Activated CD8-positive, alpha-beta memory T cell treated with anti-CD3 and anti-CD28 coated beads for 48 hours (primary cell): ENCODE data around the gene JPH4.
"Not testable (repeated sequence)": the region's sequence is repeated elsewhere in the genome, so short reads cannot be mapped to it uniquely, and the experiment has no call there.

Experiments used
- DNase-seq, 3 experiments: peaks; one replicate each; pipeline ENCODE4 v3.0.0-alpha.2; 2020; ENCODE audit warnings: low read depth in 2 of 3, low spot score in 2 of 3

The JPH4 gene

DNA sequence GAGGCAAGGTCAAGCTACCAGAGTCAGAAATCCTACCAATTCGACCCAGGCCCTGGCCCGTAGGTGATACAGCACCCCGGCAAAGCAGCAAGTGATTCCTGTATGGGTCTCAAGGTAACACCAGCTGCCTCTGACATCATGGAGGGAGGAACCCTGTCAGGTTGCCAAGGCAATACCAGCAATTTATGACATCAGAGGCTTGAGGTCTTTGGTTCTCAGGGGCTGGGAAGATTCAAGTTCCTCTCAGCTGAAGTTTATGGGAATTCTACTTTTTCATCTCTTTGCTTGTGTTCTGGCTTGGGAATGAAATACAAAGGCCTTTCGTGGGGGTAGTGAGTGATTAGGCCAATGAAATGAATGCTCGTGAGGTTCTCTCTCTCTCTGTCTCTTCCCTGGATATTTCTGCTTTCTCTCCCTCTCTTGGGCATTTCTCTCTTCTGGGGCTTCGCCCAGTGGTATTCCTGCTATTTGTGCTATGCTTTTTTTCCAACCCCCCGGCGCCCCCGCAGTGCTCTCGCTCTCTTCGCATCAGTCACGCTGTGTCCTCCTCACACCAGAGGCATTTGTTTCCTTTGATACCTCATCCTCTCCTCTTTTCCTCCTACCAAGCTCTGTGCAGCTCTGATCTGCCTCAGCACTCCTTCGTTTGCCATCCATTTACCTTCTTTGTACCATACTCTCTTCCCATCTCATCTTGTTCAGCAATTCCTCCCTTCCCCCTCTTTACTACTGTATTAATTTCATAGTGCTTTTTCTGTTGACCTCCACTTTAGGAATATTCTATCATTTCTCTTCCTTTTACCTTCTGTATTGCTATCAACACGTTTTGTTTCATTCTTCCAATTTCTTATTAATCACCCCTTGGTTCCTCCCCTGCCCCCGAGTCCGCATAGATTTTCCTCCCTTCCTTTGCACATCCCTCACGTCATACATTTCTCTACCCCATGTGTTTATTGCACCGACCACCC lies 30.0 kb downstream of the JPH4 start:
- no peak for DNase-seq

DNA sequence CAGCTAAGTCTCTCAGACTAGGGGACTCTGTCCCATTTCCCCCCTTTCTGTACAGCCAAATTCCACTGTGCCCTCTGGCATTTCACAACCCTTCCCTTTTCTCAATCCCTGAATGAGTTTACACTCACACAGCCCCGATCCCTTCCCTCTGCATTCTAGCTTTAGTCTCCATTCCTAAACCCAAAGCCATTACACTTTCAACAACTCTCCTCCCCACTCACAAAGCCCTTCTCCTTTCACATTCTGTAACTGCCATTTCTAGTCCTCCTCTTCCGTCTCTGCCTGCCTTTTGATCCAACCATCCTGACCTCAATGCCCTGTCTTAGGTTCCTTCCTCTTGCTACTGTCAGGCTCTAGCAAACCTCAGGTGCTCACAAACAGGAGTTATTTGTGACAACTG lies 30.7 kb downstream of the JPH4 start:
- DNase-seq: no peak

DNA sequence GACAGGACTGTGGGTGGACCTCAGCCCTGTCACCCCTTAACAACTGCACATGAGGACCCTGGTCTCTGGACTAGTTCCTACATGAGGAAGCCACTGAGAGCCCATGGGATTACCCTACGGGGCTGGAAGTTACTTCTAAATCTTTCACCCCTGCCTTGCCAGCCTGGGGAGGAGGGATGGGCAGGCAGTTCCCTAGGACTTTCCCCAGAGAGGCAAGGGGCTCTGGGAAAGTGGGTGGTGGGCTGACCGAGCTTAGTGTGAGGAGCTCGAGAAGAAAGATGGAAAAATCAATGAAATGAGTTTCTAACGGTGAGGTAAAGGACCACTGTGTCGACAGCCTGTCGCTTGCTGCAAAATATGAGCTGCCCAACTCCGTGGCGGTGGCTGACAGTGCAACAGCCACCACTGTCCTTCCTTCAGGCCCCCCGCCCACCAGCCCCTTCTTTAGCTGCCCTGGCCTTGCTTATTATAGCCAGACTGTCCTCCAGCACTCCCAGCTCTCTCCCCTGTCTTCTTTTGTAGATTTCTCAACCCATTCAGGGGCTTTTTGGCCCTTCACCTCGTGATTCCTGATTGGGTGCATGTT lies 32.0 kb downstream of the JPH4 start:
- DNase-seq: no peak

DNA sequence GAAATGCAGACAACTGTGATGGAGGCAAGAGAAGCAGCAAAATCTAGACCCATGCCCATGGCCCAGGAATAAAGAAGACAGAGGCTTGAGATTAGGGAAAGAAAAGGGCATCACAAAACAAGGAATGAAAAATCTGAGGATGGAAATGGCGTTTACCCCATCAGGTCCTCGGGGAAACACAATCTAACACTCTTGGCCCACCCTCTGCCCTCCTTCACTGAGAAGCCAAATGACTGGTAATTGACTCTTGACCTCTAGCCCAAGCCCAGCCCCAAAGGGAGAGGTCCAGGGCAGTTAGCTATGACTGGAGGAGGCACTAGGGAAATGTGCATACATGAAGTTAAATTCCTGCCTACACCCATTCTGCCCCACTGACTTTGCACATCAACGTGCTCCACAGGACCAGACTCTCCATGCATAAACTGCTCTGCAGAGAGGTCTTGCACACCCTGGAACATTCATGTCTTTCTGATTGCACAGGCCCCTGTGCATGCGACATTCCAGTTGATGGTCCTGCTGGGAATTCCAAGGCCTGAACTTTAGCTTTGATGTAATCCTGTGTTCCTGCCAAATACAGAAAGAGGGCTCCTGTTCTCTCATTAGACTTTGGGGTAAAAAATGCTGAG lies 32.7 kb downstream of the JPH4 start:
- DNase-seq: no peak

DNA sequence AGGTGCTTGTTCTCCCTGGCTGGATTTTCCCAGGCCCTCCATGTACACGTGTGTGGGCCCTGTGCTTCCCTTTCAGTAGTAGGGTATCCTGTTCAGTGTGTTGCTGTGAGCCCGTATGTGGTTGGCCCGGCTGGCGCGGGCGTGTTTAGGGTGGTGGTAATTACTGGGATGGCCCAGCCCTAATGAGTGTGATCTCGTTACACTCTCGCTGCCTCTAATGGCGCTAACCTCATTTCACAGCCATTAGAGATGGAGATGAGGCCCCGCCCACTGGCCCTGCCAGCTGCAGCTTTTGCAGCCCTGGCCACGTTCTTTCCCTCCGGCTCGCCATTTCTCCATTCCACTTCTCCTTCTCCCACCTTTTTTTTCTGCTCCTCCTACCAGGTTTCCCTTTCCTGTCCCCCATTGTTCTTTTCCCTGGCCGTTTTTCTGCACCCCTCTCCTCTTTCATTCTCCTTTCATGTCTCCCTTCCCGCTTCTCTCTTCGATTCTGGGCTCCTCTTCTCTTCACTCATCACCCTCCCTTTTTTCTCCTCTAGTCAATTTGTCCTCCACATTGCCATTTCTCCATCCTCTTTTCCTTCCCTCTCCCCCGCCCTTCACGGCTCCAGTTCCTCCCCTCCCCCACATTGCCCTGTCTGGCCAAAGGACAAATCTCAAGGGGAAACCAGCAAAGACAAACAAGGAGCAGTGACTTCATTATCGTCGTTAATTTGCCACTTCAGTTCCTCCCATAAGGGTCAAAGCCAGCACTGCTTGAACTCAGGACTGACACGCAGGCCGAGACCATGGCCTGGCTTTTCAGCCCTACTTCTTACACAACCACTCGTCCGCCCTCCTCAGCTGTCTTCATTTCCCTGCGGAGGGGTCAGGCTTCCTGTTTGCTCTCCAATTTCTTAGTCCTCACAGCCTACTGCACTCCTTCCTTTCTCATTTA lies 33.8 kb downstream of the JPH4 start:
- no peak for DNase-seq

DNA sequence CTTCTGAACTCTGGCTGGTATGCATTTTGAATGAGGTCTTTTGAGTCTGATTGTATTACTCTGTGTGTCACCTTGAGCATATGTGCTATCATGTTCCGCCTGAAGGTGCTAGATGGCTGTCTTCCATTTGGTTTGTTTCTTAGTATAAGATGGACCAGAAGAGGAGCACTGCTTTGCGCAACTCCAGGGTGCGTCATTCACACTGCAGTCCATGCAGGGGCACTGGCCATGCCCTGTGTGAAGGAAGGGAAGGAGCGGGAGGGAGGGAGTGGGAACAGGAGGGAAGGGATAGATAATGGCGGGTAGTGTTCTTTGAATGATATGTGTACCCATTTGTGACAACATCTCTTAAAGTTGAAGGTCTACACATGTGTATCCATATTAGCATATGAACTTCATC lies 35.2 kb downstream of the JPH4 start:
- no peak for DNase-seq

DNA sequence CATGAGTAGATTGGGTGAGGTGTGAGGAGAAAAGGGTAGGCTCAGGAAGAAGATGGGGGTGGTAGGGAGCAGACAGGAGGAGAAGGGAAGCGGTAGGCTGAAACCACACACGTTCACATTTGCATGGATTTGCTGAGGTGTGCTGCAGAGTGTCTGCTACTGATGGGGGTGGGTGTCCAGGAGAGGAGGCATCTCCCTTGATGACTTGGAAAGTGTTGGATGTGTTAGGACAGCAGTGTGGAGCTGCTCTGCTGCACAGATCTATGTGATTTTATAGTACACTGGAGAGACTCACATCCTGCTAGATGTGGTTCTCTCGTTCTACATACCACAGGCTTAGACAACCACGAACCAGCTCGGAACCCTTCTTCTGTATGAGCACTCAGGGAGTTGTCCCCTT lies 36.3 kb downstream of the JPH4 start:
- DNase-seq: no peak

DNA sequence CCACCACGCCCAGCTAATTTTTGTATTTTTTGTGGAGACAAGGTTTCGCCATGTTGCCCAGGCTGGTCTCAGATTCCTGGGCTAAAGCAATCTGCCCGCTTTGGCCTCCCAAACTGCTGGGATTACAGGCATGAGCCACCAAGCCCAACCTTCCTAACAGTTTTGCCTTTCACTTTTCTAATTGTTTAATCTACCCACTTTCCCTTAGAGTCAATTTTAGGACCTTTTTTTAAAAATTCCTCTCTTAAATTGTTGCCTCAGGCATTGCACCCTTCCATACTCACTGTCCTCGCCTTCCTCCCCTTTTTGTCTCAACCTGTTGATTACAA lies 38.5 kb downstream of the JPH4 start:
- DNase-seq: no peak

DNA sequence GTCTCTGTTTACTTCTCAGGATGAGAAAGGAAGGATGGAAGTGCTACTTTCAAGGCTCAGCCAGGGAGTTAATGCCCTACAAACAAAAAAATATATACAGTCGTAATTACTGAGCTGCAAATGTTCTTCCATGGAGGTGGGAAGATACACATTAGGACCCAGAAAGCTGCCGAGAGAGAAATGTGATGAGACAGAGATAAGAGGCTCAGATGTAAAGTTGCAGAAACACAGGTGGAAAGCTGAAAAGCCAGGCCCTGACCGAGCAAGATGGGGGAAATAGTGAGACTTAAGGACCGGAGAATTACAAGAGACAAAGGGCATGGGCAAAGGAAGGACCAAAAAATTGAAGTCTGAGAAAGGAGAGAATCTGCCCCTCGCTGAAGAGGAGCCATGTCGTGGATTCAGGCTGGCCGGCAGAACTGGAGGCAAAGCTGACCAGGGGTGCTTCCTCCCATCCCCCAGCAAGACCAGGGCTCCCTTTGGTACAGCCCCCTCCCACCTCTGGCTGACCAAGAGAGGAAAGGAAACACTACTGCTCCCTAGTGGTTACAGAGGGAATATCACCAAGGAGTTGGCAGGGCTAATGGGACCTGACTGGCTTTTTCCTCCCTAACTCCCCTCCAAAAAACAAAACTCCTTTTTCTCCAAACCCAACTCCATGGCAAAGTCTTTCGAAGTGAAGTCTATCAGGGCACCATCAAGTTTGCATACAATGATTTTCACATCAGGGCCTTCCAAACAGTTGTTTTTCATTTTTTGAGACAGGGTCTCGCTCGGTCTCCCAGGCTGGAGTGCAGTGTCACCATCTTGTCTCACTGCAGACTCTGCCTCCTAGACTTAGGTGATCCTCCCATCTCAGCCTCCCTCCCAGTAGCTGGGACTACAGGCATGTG lies 39.1 kb downstream of the JPH4 start:
- DNase-seq: no peak

DNA sequence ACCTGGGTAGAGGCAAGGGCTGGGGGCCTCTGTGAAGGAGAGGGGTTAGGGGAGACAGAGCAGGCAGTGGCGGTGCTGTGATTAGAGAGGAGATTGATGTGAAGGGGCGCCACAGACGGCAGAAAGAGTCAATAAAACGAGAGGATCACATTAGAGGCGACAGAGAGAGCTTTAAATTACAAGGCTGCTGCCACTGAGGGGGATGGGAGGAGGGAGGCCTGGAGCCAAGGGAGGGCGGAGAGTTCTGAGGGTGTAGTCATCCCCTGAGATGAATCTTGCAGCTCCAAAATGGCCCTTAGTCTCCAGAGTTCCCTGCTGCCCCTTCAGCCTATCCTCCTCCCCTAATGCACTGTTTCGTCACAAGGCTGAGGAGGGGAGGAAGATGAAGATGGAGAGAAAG lies 39.8 kb downstream of the JPH4 start:
- no peak for DNase-seq

DNA sequence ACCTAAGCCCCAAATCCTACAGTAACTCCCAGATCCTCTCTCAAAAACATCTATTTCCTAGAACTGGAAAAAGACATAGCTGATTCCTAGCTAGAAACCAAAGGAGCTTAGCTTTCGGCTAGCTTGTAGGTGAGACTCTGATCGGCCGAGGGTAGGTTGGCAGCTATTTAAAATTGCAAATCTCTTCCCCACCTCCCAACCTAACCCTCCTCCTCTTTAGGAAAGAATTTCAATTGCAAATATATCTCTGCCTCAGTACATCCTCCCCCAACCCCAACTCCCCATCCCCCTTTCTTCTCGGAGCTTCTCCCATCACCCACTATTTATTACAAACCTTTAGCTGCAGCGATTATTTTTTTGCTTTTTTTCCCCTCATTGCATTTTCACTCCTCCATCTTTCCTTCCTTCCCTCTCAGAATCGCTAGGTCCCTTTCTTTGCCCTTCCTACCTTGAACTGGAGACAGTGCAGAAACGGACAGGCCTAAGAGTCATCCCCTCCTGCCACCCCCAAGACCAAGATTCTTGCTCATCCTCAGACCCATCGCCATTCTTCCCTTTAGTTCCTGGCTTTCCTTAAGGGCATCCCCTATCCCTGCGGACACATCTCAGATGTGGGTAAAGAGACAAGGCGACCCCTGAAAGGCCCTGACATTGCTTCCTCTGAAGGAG lies 40.4 kb downstream of the JPH4 start:
- DNase-seq: no peak

DNA sequence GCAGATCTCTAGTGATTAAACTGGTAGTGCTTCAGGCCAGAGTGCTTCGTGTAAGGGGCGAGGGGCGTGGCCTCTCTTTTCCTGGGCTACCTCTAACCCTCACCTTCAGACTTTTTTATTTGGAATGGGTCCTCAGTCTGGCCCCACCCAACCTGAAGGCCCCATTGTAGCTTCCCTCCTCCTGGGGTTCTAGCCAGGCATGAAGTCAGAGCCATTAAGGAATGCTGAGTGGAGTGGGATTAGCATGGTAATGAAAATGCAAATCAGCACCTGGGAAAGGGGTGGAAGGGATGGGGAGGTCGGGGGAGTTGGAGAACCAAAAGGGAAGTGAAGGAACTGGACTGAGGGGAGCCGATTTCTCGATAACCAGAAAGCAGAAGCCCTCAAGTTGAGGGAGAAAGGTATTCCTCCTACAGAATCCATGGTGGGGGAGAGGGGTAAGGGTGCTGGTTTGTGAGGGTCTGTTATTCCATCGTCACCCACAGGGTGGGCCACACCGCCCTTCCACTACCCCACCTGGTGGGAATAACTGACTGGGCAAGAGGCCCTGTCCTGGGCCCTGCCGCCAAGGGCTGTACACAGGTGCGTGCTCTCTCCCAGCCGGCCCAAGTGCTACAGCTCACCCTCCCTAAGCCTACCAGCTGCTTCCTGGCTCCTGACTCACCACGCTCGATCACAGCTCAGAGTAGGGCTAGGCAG lies 41.1 kb downstream of the JPH4 start:
- DNase-seq: no peak

DNA sequence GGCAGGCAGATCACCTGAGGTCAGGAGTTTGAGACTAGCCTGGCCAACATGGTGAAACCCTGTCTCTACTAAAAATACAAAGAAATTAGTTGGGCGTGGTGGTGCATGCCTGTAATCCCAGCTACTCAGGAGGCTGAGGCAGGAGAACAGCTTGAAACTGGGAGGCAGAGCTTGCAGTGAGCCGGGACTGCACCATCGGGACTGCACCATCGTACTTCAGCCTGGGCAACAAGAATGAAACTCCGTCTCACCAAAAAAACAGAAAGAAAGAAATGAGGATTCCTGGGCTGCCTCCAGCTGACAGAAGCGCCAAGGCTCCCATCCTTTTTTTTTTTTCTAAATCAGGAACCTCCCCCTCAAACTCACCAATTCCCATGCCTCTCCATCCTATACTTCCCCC lies 41.7 kb downstream of the JPH4 start:
- DNase-seq: not testable (repeated sequence)

DNA sequence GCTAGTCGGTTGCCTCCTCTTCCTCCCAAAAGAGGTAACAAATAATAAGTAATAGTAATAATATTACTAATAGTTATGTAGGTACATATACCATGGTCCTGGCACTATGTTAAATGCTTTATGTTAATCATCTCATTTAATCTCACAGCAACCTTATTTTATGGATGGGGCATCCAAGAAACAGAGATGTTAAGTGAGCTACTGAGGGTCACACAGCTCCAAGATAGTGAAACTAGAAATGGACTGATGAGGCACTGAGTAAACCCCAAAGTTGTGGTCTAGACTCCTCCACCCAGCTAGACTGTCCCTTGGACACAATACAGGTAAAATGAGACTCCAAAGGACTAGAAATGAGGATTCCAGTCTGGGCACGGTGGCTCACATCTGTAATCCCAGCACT lies 42.1 kb downstream of the JPH4 start:
- DNase-seq: no peak

DNA sequence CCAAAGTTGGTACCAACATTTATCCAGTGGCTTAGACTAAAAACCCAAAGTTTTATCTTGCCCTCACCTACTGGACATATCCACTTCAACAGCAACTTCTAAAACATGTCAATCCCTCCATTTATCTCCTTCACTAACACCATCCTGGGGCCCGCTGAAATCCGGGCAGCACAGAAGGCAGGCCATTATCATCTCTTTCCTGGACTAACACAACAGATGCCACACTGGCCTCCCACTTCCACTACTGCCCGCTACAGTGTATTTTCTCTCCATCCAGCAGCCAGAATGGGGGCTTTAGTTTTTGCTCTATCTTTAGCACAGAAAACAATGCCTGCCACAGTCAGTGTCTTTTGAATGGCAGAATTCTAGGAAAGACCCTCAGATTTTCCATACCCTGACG lies 42.6 kb downstream of the JPH4 start:
- DNase-seq: no peak

DNA sequence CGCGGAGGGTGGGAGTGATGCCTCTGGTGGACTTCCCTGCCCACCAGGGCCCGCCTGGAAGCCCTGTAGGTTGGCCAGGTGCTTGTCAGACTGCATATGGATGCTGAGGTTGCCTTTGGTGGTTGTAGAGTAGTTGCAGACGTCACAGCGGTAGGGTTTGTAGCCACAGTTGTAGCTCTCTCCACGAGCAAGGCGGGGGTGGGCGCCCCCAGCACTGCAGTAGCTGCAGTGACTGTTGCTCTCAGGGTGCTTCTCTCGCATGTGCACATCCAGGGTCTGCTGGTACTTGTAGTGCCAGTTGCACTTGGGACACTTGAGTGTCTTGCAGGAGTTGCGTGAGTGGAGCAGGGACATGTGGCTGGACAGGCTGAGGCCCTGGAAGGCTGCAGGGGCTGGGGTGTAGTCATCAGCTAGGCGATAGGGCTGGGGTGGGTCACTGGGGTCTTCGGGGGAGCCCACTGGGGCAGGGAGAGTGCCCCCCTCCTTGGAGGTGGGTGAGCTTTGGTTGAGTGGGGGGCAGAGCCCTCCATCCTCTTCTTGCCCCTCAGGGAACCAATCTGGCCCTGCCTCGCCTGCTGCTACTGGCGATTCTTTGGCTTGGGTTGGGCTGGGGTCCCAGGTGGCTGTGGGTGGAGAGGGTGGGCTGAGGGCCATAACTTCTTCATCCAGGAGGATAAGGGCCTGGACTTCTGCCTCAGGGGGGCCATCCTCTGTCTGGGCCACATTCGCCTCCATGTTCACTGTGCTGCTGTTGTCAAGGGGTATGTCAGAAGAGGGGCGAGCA lies 44.7 kb downstream of the JPH4 start:
- no peak for DNase-seq

DNA sequence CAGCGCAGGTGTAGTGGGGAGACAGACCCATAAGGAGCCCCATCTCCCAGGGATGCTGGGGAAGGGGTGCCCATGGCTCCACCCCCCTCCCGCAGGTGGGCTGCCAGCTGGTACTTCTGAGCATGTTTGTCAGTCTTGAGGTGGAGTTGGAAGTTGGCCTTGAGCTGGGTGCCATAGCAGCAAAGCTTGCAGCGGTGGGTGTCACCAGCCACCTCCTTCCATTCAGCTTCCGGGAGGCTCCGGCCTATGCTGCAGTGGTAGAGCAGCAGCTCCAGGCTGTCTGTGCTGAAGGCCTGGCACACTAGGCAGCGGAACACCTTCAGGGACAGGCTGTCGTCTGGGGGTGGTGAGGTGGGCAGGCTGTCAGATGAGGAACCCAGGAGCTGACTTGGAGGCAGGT lies 45.9 kb downstream of the JPH4 start:
- DNase-seq: no peak

DNA sequence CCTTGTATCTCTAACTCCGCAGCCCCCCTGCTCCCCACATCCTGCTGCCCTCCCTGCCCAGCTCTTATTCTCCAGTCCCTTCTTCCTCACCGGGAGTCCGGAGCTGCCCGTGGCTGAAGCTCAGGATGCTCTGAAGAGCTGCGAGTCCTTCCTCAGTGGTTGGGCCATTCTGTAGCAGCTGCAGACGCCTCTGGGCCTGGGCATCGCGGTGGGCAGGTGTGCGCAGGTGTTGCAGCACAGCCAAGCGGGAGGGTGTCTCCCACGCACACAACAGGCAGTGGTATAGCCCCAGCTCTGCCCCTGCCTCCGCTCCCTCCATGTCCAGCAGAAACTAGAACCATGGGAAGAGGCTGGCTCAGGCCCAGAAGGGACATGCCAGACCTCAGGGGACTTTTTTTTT lies 47.2 kb downstream of the JPH4 start:
- DNase-seq: no peak
